HG02970 (cell line): ENCODE results near the gene ARID4A.
"Not testable (repeated sequence)": the region's sequence is repeated elsewhere in the genome, so short reads cannot be mapped to it uniquely, and the experiment has no call there.

ENCODE experiments used
- ATAC-seq: cut with Tn5 transposase; IDR thresholded peaks from one replicate; pipeline ENCODE4 v1.9.1; 2021; ENCODE audit warnings: mild to moderate bottlenecking, moderate library complexity, moderate number of reproducible peaks; ENCODE audit not compliant: unreplicated experiment, low FRiP score

ARID4A gene

GRCh38 chr14:58356268-58356667, 57.9 kb downstream of the ARID4A start:
- ATAC-seq = no peak

- ATAC-seq = not testable (repeated sequence)
Measured at GRCh38 chr14:58362272-58362671, 63.9 kb downstream of the ARID4A start.

GRCh38 chr14:58362798-58363412, 64.5 kb downstream of the ARID4A start:
- ATAC-seq = no peak

GRCh38 chr14:58364316-58364715, 66.0 kb downstream of the ARID4A start:
- ATAC-seq = no peak

GRCh38 chr14:58367296-58367695, 68.9 kb downstream of the ARID4A start:
- ATAC-seq = no peak

GRCh38 chr14:58368956-58369355, 70.6 kb downstream of the ARID4A start:
- ATAC-seq = no peak

GRCh38 chr14:58376791-58377190, 78.4 kb downstream of the ARID4A start:
- ATAC-seq = no peak

GRCh38 chr14:58390830-58391229, 92.5 kb downstream of the ARID4A start:
- no peak for ATAC-seq

- ATAC-seq = no peak
Measured at GRCh38 chr14:58395562-58395811, 97.1 kb downstream of the ARID4A start.

GRCh38 chr14:58395812-58396788, 97.7 kb downstream of the ARID4A start, which contains the start of gene TOMM20L:
Gene TOMM20L (plus strand): TSS chr14:58395930. CDS start chr14:58395958, 28 bp downstream.
- peak; percentile 90 for ATAC-seq

- ATAC-seq = no peak
Measured at GRCh38 chr14:58397156-58397555, 98.8 kb downstream of the ARID4A start.

GRCh38 chr14:58398495-58398894, 100.1 kb downstream of the ARID4A start:
- ATAC-seq = no peak

GRCh38 chr14:58398895-58399294, 100.5 kb downstream of the ARID4A start:
- no peak for ATAC-seq

- no peak for ATAC-seq
Measured at GRCh38 chr14:58401587-58401986, 103.2 kb downstream of the ARID4A start.

- no peak for ATAC-seq
Measured at GRCh38 chr14:58408681-58409215, 110.4 kb downstream of the ARID4A start.

GRCh38 chr14:58414845-58415244, 116.5 kb downstream of the ARID4A start:
- no peak for ATAC-seq

GRCh38 chr14:58415636-58416547, 117.5 kb downstream of the ARID4A start:
- no peak for ATAC-seq

- ATAC-seq = not testable (repeated sequence)
Measured at GRCh38 chr14:58416934-58417333, 118.6 kb downstream of the ARID4A start.
